ENCODE measurements around the gene MBIP.

The MBIP gene

GRCh38 chr14:36270191-36270590, 50.2 kb downstream of the MBIP start:
- Histone ChIP-seq H3K4me3 (no peak overlapping the region), H3K27ac (no peak overlapping the region)
- no peak for DNase-seq (ENCODE audit: low spot score)
- TF ChIP-seq CTCF (IDR thresholded peaks at IDR 0.05): no peak

- no peak for DNase-seq (ENCODE audit: low spot score)
- TF ChIP-seq CTCF (IDR thresholded peaks at IDR 0.05): no peak
- H3K27ac ChIP-seq: no peak overlapping the region
- no peak overlapping the region for H3K4me3 ChIP-seq
Observed at GRCh38 chr14:36268121-36268520, 52.3 kb downstream of the MBIP start.

- no peak for TF ChIP-seq CTCF (IDR thresholded peaks at IDR 0.05)
- no peak overlapping the region for H3K4me3 ChIP-seq
- H3K27ac ChIP-seq: no peak overlapping the region
- no peak for DNase-seq (ENCODE audit: low spot score)
Observed at GRCh38 chr14:36264595-36264994, 55.8 kb downstream of the MBIP start.

GRCh38 chr14:36264107-36264506, 56.3 kb downstream of the MBIP start:
- no peak for TF ChIP-seq CTCF (IDR thresholded peaks at IDR 0.05)
- Histone ChIP-seq H3K27ac (no peak overlapping the region), H3K4me3 (no peak overlapping the region)
- no peak for DNase-seq (ENCODE audit: low spot score)

GRCh38 chr14:36260970-36261640, 59.3 kb downstream of the MBIP start:
- TF ChIP-seq CTCF (IDR thresholded peaks at IDR 0.05): no peak
- no peak for DNase-seq (ENCODE audit: low spot score)
- H3K4me3 ChIP-seq: no peak overlapping the region
- no peak overlapping the region for H3K27ac ChIP-seq

GRCh38 chr14:36258241-36258640, 62.2 kb downstream of the MBIP start:
- Histone ChIP-seq H3K27ac (no peak overlapping the region), H3K4me3 (no peak overlapping the region)
- DNase-seq (ENCODE audit: low spot score): no peak
- TF ChIP-seq CTCF (IDR thresholded peaks at IDR 0.05): no peak

- no peak overlapping the region for H3K27ac ChIP-seq
- TF ChIP-seq CTCF (IDR thresholded peaks at IDR 0.05): no peak
- no peak for DNase-seq (ENCODE audit: low spot score)
- H3K4me3 ChIP-seq: no peak overlapping the region
Observed at GRCh38 chr14:36256126-36256801, 64.2 kb downstream of the MBIP start.
